ENCODE data around the gene TNFRSF8. TPM values are rescaled to one million over a fixed set of nuclear protein-coding genes. Genes with fewer than 3 reads are reported as not detected.

The TNFRSF8 gene
- total and polyA plus RNA-seq, 2 of the 13 experiments (the other 11 are each of a cell fraction or from before 2014, with no cell fraction given): not detected

DNA sequence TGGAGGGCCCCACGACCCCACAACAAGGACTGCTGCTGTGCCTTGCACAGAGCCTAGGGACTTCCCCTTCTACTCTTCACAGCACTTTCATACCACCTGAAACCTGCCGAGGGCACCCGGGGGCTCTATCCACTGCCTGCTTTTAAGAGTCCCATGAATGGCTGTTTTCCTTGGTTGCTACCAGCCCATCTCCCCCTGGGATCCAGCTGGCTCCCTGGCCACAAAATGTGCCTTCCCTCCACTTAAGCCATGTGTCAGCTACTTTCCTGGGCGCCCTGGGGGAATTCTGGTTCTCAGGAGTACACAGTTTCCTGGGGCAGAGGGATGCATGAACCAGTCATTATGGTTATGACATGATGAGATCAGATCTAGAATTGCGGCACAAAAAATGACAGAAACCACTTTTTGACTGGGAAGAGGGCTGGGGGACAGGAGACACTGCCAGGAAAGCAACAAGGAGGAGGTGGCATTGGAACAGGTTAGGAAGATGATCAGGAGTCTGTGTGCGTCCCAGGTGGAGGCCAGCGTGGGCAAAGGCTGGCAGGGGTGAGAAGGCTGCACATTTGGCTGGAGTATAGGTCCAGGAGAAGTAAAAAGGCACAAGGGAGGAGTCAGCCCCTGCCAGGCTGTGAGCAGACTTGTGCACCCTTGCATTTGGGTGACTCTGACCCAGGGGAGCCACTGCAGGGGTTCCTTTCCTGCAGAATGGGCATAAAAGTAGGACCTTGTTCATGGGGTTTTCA lies 3.2 kb upstream of the TNFRSF8 start:
- FAIRE-seq: no peak
- no peak overlapping the region for H3K27ac ChIP-seq (ENCODE audit: extremely low read length, insufficient read depth, low read length)
- intact Hi-C loops (cut with micrococcal nuclease; ENCODE audit: unreplicated experiment) (no loop called here), in situ Hi-C loops (cut with HindIII; ENCODE audit: extremely low pct_ligation_motif_present, low pct_unique_long_range_greater_than_20kb) (no loop called here)
- H3K9me3 ChIP-seq (ENCODE audit: low read length): no peaks in the 10 kb centered on the region
- no peak for ATAC-seq
- H3K4me3 ChIP-seq (replicated peaks in 1 of 3; ENCODE audit: insufficient read depth in 1 of 3, low read depth in 2 of 3, low read length in 3 of 3): no peak overlapping the region
- no peak overlapping the region for H3K9ac ChIP-seq (ENCODE audit: insufficient read depth, low read depth, low read length)
- BruUV-seq (replicated peaks): no TSS peak
- 15% methylated on average over 7 of the region's 7 CpGs for WGBS (ENCODE audit: low lambda C conversion rate)
- H3K27me3 ChIP-seq (ENCODE audit: control insufficient read depth in 1 of 2, insufficient read depth in 2 of 2, low read length in 2 of 2): peaks cover 4 to 50% of the 10 kb centered on the region in 2 experiments
- no peaks in the 10 kb centered on the region for H3K36me3 ChIP-seq (replicated peaks in 1 of 2; ENCODE audit: control insufficient read depth in 1 of 2, insufficient read depth in 2 of 2, low read length in 2 of 2)
- no peak for TF ChIP-seq JUND (CRISPR knock-in tag; IDR thresholded peaks at IDR 0.05)
- no peak for TF ChIP-seq ZNF766 (CRISPR knock-in tag; IDR thresholded peaks at IDR 0.05; ENCODE audit: borderline replicate concordance)
- no peak for TF ChIP-seq PTBP1 (IDR thresholded peaks at IDR 0.05; ENCODE audit: low read depth, low read length, poor library complexity, severe bottlenecking)
- no peak for TF ChIP-seq EP300 (IDR thresholded peaks at IDR 0.05; ENCODE audit: low read depth in 2 of 2, low read length in 2 of 2)
- TF ChIP-seq EP300 (CRISPR knock-in tag; IDR thresholded peaks at IDR 0.05; ENCODE audit: borderline replicate concordance): no peak
- no peak for TF ChIP-seq USF2 (IDR thresholded peaks at IDR 0.05; ENCODE audit: low read depth, low read length)
- TF ChIP-seq USF2 (CRISPR knock-in tag; IDR thresholded peaks at IDR 0.05; ENCODE audit: borderline replicate concordance): no peak
- no peak for TF ChIP-seq CBX2 (IDR thresholded peaks at IDR 0.05; ENCODE audit: low read depth, low read length)
- TF ChIP-seq CBX2 (CRISPR knock-in tag; IDR thresholded peaks at IDR 0.05; ENCODE audit: low read depth): no peak
- TF ChIP-seq NFATC3 (CRISPR knock-in tag; IDR thresholded peaks at IDR 0.05): no peak
- H3K79me2 ChIP-seq (ENCODE audit: insufficient read depth, low read length): no peaks in the 10 kb centered on the region
- no peak overlapping the region for H3K4me2 ChIP-seq (ENCODE audit: low read depth, low read length)
- POLR2A ChIA-PET: no interaction called here
- no peaks in the 10 kb centered on the region for H3K4me1 ChIP-seq (ENCODE audit: insufficient read depth, low read length)
- CTCF ChIA-PET (ENCODE audit: low intra/inter-chr PET ratio, low total read pairs): no interaction called here
- H2AFZ ChIP-seq (ENCODE audit: low read length): no peak overlapping the region
- H4K20me1 ChIP-seq (ENCODE audit: insufficient read depth, low read length): no peaks in the 10 kb centered on the region
- no peak for DNase-seq (ENCODE audit: low spot score)
